GM20431 (cell line): ENCODE data around the gene PTPN1.

ENCODE experiments used
- in situ Hi-C: fragments of 300-500 bp; cut with MseI, MboI; formaldehyde crosslinking; loops from one replicate; pipeline ENCODE4 v1.15.0; 2020; ENCODE audit warnings: low sequenced_read_pairs; ENCODE audit not compliant: unreplicated experiment

Gene PTPN1

DNA sequence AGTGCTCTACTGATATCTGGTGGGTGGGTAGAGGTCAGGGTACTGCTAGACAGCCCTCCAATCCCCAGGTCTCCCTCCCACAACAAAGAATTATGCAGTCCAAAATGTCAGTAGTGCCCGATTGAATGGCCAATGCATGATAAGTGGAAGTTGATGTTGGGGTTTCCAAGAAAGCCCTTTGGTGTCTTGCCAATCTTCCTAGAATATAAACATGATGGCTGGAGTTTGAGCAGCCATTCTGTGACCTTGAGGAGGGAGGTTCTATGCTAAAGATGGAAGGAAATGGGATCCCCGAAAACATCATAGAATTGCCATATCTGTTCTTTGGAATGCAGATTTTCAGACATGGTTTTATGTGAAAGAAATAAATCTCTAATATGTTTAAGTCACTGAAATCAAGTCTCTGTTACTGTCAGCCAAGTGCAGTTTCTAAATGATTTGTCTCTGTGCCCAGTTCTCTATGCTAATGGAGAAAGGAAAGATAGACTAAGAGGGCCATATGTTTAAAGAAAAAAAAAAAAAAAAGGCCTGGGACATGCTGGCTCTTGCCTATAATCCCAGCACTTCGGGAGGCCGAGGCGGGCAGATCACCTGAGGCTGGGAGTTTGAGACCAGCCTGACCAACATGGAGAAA lies 32.8 kb upstream of the PTPN1 start:
- in situ Hi-C loops = no loop called here

DNA sequence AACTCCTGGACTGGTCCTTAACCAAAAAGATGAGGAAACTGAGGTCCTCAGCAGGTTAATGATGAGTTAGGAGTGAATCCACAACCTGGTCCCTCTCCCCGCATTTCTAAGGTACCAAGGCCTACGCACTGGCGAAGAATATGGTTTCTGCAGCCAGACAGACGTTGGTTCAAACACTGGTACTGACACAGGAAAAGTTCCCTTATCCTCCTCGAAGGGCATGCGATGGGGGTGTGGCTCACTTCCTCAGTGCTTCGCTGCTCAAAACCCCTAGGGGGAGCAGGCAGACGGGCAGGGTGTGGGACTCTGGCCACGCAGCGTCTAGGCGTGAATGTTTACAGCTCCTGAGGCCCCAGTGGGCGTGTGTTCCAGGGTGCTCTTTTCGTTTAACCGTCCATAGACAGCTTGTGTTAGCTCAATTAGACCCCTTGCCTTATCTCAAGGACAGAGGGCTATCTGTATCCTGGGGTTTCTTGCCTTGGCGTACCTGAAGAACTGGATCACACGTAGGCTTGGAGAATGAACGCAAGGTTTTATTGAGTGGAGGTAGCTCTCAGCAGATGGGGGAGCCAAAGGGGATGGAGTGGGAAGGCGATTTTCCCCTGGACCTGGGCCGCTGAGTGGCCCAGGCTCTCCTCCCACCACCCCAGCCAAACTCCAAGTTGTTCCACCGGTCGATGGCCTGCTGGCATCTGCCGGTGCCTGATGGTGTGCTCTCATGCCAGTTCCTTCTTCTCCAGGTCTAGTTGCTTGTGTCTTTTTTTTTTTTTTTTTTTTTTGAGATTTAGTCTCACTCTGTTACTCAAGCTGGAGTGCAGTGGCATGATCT lies 31.8 kb upstream of the PTPN1 start:
- in situ Hi-C loops = no loop called here

DNA sequence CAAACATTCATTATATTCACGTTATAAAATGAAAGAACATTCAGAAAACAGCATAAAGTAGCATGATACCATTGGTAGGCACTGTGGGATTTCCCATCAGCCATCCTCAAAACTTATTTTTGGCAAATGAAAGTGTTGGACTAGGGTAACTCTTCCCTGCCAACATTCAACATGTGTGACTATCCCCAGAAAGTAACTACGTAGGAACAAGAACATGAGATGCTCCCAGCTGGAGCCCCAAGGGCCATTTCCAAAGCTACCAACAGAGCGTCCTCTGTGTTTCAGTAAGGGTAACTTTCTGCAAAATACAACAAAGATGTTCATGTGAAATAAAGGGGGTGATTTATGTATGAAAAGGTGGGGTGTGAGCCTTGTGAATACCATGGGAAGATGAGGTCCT lies 28.4 kb upstream of the PTPN1 start:
- in situ Hi-C loops = no loop called here

DNA sequence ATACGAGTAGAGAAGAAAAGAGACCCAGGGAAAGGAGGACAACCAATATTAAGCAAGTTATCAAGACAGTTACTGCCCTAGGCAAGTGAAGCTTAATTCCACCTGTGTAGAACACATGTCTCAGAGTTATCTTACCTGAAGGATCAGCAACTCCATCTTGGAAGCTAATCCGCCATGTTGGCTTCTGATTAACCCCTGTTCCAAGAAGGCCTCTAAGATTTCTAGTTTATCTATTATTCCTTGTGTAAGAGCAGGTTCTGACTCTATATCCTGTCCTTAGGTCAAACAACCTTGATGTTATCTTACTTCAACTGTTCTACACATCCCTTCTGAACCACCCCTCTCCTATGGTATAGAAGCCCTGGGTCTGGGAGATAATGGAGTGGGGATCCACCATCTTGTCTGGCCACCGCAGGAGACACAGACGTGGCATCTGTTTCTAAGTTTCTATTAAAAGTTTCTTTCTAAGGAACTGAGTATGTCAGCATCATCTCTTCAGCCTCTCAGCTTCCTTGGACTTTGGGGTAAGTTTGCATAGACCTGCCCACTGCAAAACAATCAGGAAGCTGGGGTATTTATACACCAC lies 27.7 kb upstream of the PTPN1 start:
- in situ Hi-C loops = no loop called here

DNA sequence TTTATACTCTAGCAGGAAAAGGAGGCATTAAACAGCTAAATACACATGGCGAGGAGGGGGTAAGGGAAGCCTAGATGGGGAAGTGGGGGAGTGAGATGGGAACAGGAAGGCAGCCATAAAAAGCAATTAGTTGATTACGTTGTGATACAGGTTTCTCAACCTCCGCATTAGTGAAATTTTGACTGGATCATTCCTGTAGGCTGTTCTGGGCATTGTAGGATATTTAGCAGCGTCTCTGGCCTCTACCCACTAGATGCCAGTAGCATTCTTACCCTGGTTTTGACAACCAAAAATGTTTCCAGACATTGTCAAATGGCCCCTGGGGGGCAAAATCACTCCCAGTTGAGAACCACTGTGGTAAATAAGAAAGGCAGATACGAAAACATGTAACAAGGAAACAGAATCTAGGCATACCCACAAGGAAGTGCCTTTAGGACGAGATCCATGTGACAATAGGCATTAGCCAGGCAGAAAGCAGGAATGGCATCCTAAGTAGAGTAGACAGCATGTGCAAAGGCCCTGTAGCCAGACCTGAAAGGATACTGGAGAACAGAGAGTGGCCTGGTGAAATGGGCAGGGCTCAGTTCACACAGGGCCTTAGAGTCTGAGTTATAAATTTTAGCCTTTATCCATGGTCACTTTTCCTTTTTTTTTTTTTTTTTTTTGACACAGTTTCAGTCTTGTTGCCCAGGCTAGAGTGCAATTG lies 25.8 kb upstream of the PTPN1 start:
- in situ Hi-C loops = no loop called here

DNA sequence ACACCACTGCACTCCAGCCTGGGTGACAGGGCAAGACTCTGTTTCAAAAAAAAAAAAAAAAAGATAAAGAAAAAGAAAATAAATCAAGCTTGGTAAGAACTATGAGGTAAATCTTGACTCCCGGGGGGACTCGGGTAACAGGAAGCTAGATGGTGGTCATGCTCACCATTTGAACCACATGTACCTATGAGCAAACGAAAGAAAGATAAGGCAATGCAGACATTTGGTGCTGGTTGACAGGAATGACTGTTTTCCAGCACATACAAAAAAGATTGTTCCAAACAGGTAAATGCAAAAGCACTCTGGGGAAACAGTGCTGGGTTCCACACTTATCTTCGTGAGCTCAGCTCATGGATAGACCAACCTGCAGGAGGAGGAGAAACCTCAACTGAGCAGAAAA lies 22.8 kb upstream of the PTPN1 start:
- in situ Hi-C loops = no loop called here

DNA sequence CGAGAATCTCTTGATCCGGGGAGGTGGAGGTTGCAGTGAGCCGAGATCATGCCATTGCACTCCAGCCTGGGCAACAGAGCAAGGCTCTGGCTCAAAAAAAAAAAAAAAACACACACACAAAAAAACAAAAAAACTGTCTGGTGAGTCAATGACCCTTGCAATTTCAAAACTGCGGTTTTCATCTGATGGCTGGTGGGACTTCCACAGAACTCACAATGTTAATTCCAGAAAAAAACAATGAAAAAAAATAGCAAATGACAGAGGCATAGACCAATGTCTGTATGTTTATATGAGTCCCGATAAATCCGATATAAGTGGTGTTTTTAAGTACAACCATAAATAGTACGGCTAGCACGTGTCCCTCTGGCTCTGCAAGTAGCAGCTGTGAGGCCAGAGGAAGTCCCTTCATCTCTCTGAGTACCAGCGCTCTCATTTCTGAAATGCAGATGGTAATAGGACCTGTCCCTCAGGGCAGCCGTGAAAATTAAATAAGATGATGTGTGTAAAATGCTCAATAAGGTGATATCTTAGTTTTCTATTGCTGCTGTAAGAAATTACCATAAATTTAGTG lies 21.9 kb upstream of the PTPN1 start:
- in situ Hi-C loops = no loop called here

DNA sequence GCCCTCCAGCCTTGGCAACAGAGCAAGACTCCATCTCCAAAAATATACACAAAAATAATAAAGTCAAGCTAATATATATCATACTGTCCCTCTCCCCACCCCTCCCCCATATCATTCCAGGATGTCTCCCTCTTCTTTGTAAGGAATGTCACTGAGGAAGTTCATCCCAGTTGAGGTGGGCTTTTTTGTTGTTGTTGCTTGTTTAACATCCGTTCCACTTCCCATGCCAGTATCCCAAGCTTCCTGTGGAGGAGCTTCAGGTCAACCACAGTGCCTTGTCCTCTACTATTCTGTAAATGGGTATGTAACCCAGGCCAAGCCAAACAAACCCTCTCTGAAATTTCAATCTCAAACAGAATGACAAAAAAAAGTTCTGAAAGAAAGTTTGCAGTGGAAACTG lies 19.0 kb upstream of the PTPN1 start:
- in situ Hi-C loops = no loop called here

DNA sequence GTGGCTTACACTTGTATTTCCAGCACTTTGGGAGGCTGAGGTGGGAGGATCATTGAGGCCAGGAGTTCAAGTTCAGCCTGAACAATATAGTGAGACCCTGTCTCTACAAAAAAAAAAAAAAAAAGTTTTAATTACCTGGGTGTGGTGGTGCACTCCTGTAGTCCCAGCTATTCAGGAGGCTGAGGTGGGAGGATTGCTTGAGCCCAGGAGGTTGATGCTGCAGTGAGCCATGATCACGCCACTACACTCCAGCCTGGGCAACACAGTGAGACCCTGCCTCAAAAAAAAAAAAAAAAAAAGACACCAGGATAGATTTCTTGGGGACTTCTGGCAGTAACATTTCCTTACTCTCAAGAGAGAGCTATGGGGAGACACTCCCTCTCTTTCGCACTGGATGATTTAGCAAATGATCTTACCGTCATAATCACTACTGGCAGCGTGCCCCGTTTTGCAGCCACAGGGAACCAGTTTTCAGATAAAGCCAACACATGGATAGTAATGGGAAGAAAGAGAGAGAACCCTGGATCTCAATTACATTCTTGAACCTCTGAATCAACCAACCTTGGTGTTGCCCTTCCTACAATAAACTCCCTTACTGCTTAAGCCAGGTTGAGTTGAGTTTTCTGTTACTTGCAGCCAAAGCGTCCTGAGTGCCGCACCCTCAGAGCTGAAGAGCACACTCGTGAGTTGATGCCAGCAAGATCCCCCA lies 18.1 kb upstream of the PTPN1 start:
- in situ Hi-C loops = no loop called here

DNA sequence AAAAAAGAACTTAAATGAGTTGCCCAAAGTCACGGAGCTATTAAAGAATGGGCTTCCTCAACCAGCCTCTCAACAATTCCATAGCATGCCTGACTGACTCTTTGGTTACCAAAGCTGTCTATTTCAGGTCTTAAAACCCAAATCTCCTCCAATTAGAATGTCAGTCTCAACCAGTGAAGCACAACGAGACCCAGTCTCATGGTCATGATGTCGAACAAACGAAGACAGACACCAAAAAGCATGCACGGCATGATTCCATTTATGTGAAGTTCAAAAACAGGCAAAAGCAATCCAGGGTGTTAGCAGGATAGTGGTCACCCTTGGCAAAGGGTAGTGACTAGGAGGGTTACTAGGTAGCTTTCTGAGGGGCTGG lies 16.3 kb upstream of the PTPN1 start:
- in situ Hi-C loops = no loop called here

DNA sequence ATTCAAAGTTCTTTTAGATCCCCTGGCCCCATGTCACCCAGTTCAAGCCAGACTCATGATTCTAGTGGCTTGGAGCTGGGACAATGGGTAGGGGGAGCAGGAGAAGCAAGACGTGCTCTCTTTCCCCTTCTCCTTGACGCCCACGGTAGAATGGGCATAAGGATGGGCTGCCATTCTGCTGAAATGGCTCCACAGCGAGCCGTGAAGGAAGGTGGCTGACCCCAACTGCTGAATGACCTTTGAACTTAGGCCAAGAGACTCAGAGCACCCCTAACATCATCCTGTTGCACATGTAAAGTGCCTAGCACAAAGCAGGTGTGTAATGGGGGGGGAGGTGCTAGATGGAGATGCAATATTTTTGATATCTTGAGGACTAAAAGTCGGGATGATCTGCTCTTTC lies 15.8 kb upstream of the PTPN1 start:
- in situ Hi-C loops = no loop called here

DNA sequence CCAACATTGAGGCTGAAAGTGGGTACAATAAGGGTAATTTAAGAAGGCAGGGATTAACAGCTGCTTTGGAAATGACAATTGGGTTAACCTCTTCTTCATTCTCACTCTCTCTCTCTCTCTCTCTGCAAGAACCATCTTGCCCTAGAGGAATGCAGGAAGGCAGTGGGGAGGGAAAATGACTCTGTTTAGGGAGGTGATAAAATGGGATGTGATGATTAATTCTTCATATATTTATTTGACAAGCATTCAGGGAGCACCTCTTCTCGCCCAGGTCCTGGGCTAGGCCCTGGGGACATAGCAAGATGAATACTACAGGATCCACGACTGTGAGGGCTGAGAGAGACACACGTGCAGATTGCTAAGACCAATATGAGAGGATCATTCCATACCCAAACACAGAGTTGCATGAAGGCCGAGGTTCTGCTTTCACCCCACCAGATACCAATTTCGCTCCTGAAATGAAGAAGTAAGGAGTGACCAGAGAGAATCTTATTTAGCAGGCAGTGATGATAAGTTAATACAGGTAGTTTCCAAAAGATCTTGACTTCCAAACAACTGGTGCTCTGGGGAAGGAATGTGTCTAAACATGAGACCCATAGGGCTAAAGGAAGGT lies 13.3 kb upstream of the PTPN1 start:
- in situ Hi-C loops = no loop called here

DNA sequence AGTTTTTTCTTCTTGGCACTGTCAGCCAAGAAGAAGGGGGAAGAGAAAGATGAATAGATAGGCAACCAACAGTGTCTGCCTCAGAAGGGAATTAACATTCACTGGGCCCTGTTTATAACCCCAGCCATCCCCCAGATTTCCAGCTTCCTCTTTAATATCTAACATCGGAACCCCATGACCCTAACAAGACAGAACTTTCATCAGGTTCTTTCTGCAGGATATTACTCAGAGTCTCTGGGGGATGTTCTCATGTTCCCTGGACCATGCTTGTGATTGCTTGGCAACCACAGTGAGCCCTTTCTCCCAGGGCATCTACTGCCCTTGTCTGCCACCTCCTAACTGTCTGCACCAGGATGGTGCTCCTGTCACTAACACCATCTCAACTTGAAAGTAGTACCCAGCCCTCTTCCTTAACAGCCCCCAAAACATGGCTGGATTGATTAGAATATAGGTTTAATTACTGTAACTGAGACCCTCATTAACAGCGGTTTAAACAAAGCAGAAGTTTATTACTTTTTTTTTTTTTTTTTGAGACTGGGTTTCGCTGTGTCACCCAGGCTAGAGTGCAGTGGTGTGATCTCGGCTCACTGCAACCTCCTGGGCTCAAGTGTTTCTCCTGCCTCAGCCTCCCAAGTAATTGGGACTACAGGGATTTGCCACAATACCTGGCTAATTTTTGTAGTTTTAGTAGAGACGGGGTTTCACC lies 12.0 kb upstream of the PTPN1 start:
- in situ Hi-C loops = no loop called here

DNA sequence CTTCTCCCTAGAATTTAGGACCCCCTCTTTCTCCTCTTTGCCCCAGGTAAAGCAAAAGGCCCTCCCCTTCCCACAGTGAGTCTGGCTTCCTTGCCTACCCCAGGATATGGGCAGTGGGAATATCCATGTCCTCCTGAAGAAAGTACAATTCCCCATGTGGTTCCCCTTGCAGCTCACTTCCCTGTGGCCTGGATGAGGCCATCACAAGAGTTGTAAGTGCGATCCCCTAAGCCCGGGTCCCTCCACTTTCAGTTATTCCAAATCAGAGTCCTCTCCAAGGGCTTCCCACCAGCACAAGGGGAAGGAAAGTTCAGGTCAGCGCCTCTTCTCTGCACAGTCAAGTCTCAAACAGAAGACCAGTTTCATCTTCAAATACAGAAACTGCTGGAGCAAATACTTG lies 10.2 kb upstream of the PTPN1 start:
- in situ Hi-C loops = loop anchor here (10.0 kb wide), 1 partner anchor 75 kb away; no protein-coding TSS in a partner anchor

DNA sequence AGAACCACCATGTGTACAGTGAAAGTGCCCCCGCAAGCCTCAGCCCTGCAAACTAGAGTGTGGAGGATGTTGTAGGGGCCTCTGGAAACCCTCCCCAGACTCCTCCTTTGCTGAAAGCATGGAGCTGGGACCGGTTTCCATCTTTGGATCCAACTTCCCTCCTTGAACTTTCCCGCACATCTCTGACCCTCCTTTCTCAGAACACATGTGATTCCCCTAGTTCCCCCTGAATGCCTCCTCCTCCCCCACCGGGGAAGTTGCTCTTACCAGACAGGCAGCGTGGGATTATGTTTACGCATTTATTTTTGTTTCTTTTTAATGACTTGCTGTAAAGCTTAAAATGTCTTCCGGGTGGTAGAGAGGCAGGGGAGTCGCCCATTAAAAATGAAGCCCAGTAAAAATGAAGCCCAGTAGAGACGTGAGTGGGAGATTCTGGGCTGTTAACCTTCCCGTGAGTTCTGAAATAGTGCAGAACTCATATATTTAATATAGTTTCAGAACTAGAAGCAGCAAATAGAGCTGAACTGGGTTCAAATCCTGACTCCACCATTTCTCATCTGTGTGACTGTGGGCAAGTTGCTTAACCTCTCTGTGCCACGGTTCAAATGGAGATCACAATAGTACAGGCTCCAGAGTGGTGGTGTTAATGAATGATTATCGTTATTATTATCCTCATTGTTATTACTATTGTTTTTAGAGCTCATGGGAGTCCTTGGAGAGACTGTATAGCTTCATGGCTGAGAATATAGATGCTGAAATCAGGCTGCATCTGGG lies 8.0 kb upstream of the PTPN1 start:
- in situ Hi-C loops = loop anchor here (10.0 kb wide), 1 partner anchor 73 kb away; no protein-coding TSS in a partner anchor

DNA sequence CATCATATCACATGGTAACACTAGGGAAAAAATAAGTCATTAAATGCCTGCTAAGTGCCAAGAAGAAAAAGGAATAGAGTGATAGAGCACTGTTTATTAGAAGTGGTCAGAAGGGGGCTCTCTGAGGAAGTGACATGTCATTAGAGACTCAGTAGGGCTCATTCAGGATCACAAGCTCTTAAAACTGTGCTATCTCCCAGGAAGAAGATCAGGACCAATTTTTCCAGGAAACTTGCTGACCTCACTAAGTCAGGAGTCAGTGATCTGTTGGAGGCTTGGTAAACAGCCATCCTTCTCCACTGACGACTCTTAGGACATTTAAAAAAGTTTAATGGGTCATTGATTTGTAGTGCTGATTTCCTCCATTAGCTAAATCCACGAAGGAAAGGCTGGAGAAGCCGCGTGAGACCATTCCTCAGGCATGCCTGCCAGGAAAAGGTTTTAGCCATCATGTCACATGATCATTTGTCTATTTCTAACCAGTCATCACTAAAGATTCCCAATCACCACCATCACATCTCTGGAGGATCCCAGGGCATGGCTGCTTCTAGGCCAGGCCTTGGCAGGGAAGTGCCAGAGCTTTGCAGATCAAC lies 5.9 kb upstream of the PTPN1 start:
- in situ Hi-C loops = loop anchor here (10.0 kb wide), 1 partner anchor 70 kb away; no protein-coding TSS in a partner anchor

DNA sequence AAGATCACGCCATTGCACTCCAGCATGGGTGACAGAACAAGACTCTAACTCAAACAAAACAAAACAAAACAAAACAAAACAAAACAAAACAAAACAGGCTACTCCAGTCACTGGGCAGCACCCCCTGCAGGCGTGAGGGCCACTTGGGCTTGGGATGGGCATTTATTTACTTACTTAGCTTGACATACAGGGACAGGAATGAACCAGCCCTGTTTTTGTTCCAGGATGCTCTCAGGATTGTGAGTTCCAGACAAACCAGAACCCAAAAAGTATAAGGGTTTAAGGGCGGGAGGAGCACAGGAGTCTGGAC lies 4.0 kb upstream of the PTPN1 start:
- in situ Hi-C loops = loop anchor here (10.0 kb wide), 1 partner anchor 69 kb away; no protein-coding TSS in a partner anchor

DNA sequence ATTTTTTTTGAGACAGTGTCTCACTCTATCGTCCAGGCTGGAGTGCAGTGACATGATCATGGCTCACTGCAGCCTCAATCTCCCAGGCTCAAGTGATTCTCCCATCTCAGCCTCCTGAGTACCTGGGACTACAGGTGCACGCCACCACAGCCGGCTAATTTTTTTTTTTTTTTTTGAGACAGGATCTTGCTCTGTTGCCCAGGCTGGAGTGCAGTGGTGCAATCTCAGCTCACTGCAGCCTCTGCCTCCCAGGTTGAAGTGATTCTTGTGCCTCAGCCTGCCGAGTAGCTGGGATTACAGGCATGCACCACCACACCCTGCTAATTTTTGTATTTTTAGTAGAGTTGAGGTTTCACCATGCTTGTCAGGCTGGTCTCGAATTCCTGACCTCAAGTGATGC lies 2.4 kb upstream of the PTPN1 start:
- in situ Hi-C loops = loop anchor here (10.0 kb wide), 1 partner anchor 67 kb away; no protein-coding TSS in a partner anchor
